ENCODE results near the gene VEZT. TPM values are rescaled to one million over a fixed set of nuclear protein-coding genes. Genes with fewer than 3 reads are reported as not detected.

VEZT gene
- total RNA-seq, 1 experiment from 2014 or later, result 77.4 TPM

DNA sequence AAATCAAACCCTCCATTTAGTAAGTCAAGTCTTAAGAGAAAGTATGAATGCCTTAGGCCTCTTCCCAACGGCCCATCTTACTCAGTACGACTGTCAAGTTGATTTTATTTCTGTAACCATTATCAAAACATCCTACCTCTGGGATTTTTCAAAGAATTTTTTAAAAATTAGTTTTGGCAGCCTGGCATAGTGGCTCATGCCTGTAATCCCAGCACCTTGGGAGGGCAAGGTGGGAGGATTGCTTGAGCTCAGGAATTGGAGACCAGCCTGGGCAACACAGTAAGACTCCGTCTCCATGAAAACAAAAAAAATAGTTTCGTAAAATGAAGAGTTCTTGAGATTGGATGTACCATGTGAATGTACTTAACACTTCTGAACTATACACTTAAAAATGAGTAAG lies 4.5 kb upstream of the VEZT start:
- peaks cover 8% of the 10 kb centered on the region; the same call in 1 of the 2 replicates for H3K4me1 ChIP-seq

DNA sequence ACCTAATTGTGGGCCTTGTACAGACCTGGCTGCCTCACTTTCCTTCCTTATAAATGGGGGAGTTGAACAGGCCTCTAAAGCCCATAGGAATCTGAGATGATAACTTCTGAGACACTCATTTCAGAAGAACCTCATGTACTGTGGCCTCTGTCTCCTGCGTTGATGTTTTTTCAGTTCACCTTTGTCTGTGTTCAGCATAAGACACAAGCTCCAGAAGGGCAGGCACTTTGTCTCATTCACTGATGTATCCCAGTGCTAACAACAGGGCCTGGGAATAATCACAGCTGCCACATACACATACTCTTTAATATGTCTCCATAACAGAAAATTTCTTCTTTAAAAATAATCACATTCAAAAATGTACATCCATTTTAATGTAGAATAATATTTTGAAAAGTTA lies 3.7 kb upstream of the VEZT start:
- BruUV-seq (replicated peaks), result no TSS peak
- Mint-ChIP-seq H3K36me3 (ENCODE audit: insufficient read depth, unreplicated experiment) (peaks cover 12% of the 10 kb centered on the region), H3K4me1 (ENCODE audit: low read depth, unreplicated experiment) (peaks cover 20% of the 10 kb centered on the region), H3K4me3 (ENCODE audit: unreplicated experiment) (no peak overlapping the region), H3K27me3 (ENCODE audit: insufficient read depth, unreplicated experiment) (no peaks in the 10 kb centered on the region), H3K27ac (ENCODE audit: unreplicated experiment) (no peak overlapping the region), H3K9me3 (ENCODE audit: unreplicated experiment) (no peaks in the 10 kb centered on the region)
- intact Hi-C loops (cut with micrococcal nuclease; ENCODE audit: unreplicated experiment), result no loop called here
- ChIA-PET POLR2A (no interaction called here), CTCF (interaction anchor here (0.6 kb wide), 1 partner anchor 113 kb away, joined by 3 read pairs; no protein-coding TSS in a partner anchor)
- H3K9me3 ChIP-seq, result no peaks in the 10 kb centered on the region
- no peaks in the 10 kb centered on the region for H3K27me3 ChIP-seq (replicated peaks; ENCODE audit: control insufficient read depth, insufficient read depth, low read length)
- no peak for DNase-seq
- H3K4me3 ChIP-seq (ENCODE audit: low read depth, low read length), result no peak overlapping the region
- TF ChIP-seq CTCF (IDR thresholded peaks at IDR 0.05; ENCODE audit: insufficient read depth in 1 of 2, low read depth in 1 of 2, low read length in 1 of 2, severe bottlenecking in 1 of 2, unreplicated experiment in 1 of 2), result no peak
- no peaks in the 10 kb centered on the region; the same call in 1 of the 2 replicates for H3K36me3 ChIP-seq (ENCODE audit: control insufficient read depth, insufficient read depth, low read length)
- peaks cover 8% of the 10 kb centered on the region; the same call in 1 of the 2 replicates for H3K4me1 ChIP-seq

More for the DNA sequence above, 4.5 kb upstream of the VEZT start:
- Histone ChIP-seq H3K36me3 (ENCODE audit: control insufficient read depth, insufficient read depth, low read length) (no peaks in the 10 kb centered on the region; the same call in 1 of the 2 replicates), H3K27me3 (replicated peaks; ENCODE audit: control insufficient read depth, insufficient read depth, low read length) (no peaks in the 10 kb centered on the region), H3K9me3 (no peaks in the 10 kb centered on the region), H3K4me3 (ENCODE audit: low read depth, low read length) (no peak overlapping the region)
- intact Hi-C loops (cut with micrococcal nuclease; ENCODE audit: unreplicated experiment), result no loop called here
- H3K4me3 Mint-ChIP-seq (ENCODE audit: unreplicated experiment), result no peak overlapping the region
- H3K36me3 Mint-ChIP-seq (ENCODE audit: insufficient read depth, unreplicated experiment), result peaks cover 20% of the 10 kb centered on the region
- ChIA-PET POLR2A (no interaction called here), CTCF (no interaction called here)
- H3K27ac Mint-ChIP-seq (ENCODE audit: unreplicated experiment), result no peak overlapping the region
- no peaks in the 10 kb centered on the region for H3K27me3 Mint-ChIP-seq (ENCODE audit: insufficient read depth, unreplicated experiment)
- no peak for DNase-seq
- no peaks in the 10 kb centered on the region for H3K9me3 Mint-ChIP-seq (ENCODE audit: unreplicated experiment)
- BruUV-seq (replicated peaks), result no TSS peak
- peaks cover 16% of the 10 kb centered on the region for H3K4me1 Mint-ChIP-seq (ENCODE audit: low read depth, unreplicated experiment)
- no peak for TF ChIP-seq CTCF (IDR thresholded peaks at IDR 0.05; ENCODE audit: insufficient read depth in 1 of 2, low read depth in 1 of 2, low read length in 1 of 2, severe bottlenecking in 1 of 2, unreplicated experiment in 1 of 2)

DNA sequence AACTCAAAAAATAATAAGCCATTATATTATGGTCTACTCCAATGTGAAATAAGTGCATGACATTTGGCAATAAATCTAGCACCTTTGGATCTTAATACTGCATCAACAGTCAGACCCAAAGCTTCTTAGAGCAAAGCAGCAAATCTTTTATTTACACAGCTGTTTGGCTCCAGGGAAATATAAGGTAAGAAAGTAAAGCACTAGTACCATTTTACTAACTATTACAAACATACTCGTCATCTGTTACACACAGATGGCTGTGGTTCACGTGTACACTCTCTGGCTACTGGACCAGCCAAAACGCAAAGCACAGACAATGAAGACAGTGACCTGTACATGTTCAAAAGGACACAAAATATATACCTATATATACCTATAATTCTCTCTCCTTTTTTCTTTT lies 3.1 kb upstream of the VEZT start:
- intact Hi-C loops (cut with micrococcal nuclease; ENCODE audit: unreplicated experiment), result no loop called here
- H3K27me3 Mint-ChIP-seq (ENCODE audit: insufficient read depth, unreplicated experiment), result no peaks in the 10 kb centered on the region
- TF ChIP-seq CTCF (IDR thresholded peaks at IDR 0.05; ENCODE audit: insufficient read depth in 1 of 2, low read depth in 1 of 2, low read length in 1 of 2, severe bottlenecking in 1 of 2, unreplicated experiment in 1 of 2), result no peak
- CTCF ChIA-PET, result no interaction called here
- H3K36me3 Mint-ChIP-seq (ENCODE audit: insufficient read depth, unreplicated experiment), result peaks cover 7% of the 10 kb centered on the region
- no peaks in the 10 kb centered on the region for H3K27me3 ChIP-seq (replicated peaks; ENCODE audit: control insufficient read depth, insufficient read depth, low read length)
- BruUV-seq (replicated peaks), result no TSS peak
- peaks cover 23% of the 10 kb centered on the region for H3K4me1 Mint-ChIP-seq (ENCODE audit: low read depth, unreplicated experiment)
- no peak overlapping the region for H3K4me3 Mint-ChIP-seq (ENCODE audit: unreplicated experiment)
- H3K9me3 Mint-ChIP-seq (ENCODE audit: unreplicated experiment), result no peaks in the 10 kb centered on the region
- H3K27ac Mint-ChIP-seq (ENCODE audit: unreplicated experiment), result no peak overlapping the region
- no peak for DNase-seq
- no peak overlapping the region for H3K4me3 ChIP-seq (ENCODE audit: low read depth, low read length)
- H3K9me3 ChIP-seq, result no peaks in the 10 kb centered on the region
- POLR2A ChIA-PET, result no interaction called here
- H3K4me1 ChIP-seq, result peaks cover 8% of the 10 kb centered on the region; the same call in 1 of the 2 replicates
- no peaks in the 10 kb centered on the region; the same call in 1 of the 2 replicates for H3K36me3 ChIP-seq (ENCODE audit: control insufficient read depth, insufficient read depth, low read length)
